ENCODE results near the gene RMI2. TPM values are rescaled to one million over a fixed set of nuclear protein-coding genes. Genes with fewer than 3 reads are reported as not detected.

Gene RMI2
- polyA plus RNA-seq, 1 donor (not counting 4 experiments of a cell fraction or from before 2014, with no cell fraction given), result 6.8 TPM

DNA sequence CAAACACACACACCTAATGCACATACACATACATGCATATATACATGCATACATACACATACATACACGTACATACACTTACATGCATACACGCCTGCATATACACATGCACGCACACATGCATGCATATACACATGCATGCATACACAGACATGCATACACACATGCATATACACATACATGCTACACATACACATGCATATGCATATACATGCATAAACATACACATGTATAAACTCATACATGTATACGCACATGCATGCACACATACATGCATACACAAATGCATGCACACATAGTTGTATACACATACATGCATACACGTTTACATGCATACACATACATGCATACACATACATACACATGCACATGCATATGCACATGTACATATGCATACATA, 23.6 kb upstream of the RMI2 start:
- Histone ChIP-seq H4K20me1 (ENCODE audit: control insufficient read depth, extremely low read depth, insufficient read depth, low read length) (no peaks in the 10 kb centered on the region), H3K4me3 (ENCODE audit: control insufficient read depth in 2 of 3, extremely low read depth in 1 of 3, insufficient read depth in 2 of 3, low read depth in 1 of 3, low read length in 3 of 3) (no peak overlapping the region), H3K36me3 (ENCODE audit: control insufficient read depth in 2 of 2, extremely low read depth in 1 of 2, insufficient read depth in 2 of 2, low read length in 2 of 2) (no peaks in the 10 kb centered on the region), H3K27ac (ENCODE audit: control insufficient read depth, insufficient read depth, low read length) (no peak overlapping the region), H3K9me1 (ENCODE audit: control insufficient read depth, extremely low read depth, insufficient read depth, low read length) (no peaks in the 10 kb centered on the region), H3K79me2 (ENCODE audit: control insufficient read depth, insufficient read depth, low read length) (no peaks in the 10 kb centered on the region), H3K4me2 (ENCODE audit: control insufficient read depth, extremely low read depth, insufficient read depth, low read depth, low read length) (no peak overlapping the region), H3K9me3 (ENCODE audit: control insufficient read depth, low read depth, low read length) (no peaks in the 10 kb centered on the region), H2AFZ (ENCODE audit: control insufficient read depth, low read length) (no peak overlapping the region), H3K4me1 (ENCODE audit: control insufficient read depth, extremely low read depth, insufficient read depth, low read length) (no peaks in the 10 kb centered on the region), H3K27me3 (ENCODE audit: control insufficient read depth, extremely low read depth, insufficient read depth, low read length) (no peaks in the 10 kb centered on the region), H3K9ac (ENCODE audit: control insufficient read depth, extremely low read depth, insufficient read depth, low read length) (no peak overlapping the region)
- FAIRE-seq (no peak), DNase-seq (ENCODE audit: low read depth, low spot score) (no peak)
- no peak for TF ChIP-seq EZH2 (IDR thresholded peaks at IDR 0.05; ENCODE audit: low read length)
- TF ChIP-seq, protein P1, sequence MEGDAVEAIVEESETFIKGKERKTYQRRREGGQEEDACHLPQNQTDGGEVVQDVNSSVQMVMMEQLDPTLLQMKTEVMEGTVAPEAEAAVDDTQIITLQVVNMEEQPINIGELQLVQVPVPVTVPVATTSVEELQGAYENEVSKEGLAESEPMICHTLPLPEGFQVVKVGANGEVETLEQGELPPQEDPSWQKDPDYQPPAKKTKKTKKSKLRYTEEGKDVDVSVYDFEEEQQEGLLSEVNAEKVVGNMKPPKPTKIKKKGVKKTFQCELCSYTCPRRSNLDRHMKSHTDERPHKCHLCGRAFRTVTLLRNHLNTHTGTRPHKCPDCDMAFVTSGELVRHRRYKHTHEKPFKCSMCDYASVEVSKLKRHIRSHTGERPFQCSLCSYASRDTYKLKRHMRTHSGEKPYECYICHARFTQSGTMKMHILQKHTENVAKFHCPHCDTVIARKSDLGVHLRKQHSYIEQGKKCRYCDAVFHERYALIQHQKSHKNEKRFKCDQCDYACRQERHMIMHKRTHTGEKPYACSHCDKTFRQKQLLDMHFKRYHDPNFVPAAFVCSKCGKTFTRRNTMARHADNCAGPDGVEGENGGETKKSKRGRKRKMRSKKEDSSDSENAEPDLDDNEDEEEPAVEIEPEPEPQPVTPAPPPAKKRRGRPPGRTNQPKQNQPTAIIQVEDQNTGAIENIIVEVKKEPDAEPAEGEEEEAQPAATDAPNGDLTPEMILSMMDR (optimal IDR thresholded peaks at IDR 0.05 in 1 of 3, IDR thresholded peaks at IDR 0.05 in 1 of 3, conservative IDR thresholded peaks at IDR 0.05 in 1 of 3; ENCODE audit: extremely low read depth in 1 of 3, insufficient read depth in 2 of 3, low read length in 3 of 3), result no peak
- dilution Hi-C loops (cut with MboI; ENCODE audit: extremely low pct_ligation_motif_present, low sequenced_read_pairs), result no loop called here

DNA sequence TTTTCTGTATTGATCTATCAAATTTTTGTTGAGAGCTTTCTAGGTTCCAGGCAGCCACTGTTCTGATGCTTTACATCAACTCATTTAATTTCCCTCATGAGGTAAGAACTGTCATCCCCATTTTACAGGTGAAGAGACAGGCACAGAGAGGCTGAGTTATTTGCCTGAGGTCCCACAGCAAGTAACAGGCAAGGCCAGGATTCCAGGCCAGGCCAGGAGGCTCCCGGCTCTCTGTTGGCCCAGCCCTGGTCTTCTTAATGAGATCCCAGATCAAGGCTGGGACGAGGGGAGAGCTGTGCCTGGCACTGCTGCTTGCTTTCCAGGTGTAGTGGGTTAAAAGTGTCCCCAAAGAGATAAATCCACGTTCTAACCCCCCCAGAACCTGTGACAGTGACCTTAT, 22.4 kb upstream of the RMI2 start:
- dilution Hi-C loops (cut with MboI; ENCODE audit: extremely low pct_ligation_motif_present, low sequenced_read_pairs), result no loop called here
- no peaks in the 10 kb centered on the region for H3K27me3 ChIP-seq (ENCODE audit: control insufficient read depth, extremely low read depth, insufficient read depth, low read length)
- H4K20me1 ChIP-seq (ENCODE audit: control insufficient read depth, extremely low read depth, insufficient read depth, low read length), result no peaks in the 10 kb centered on the region
- H3K36me3 ChIP-seq (ENCODE audit: control insufficient read depth in 2 of 2, extremely low read depth in 1 of 2, insufficient read depth in 2 of 2, low read length in 2 of 2), result no peaks in the 10 kb centered on the region
- no peak overlapping the region for H3K9ac ChIP-seq (ENCODE audit: control insufficient read depth, extremely low read depth, insufficient read depth, low read length)
- no peaks in the 10 kb centered on the region for H3K79me2 ChIP-seq (ENCODE audit: control insufficient read depth, insufficient read depth, low read length)
- H3K9me3 ChIP-seq (ENCODE audit: control insufficient read depth, low read depth, low read length), result no peaks in the 10 kb centered on the region
- H2AFZ ChIP-seq (ENCODE audit: control insufficient read depth, low read length), result no peak overlapping the region
- H3K4me3 ChIP-seq (ENCODE audit: control insufficient read depth in 2 of 3, extremely low read depth in 1 of 3, insufficient read depth in 2 of 3, low read depth in 1 of 3, low read length in 3 of 3), result no peak overlapping the region
- H3K27ac ChIP-seq (ENCODE audit: control insufficient read depth, insufficient read depth, low read length), result no peak overlapping the region
- no peaks in the 10 kb centered on the region for H3K9me1 ChIP-seq (ENCODE audit: control insufficient read depth, extremely low read depth, insufficient read depth, low read length)
- H3K4me1 ChIP-seq (ENCODE audit: control insufficient read depth, extremely low read depth, insufficient read depth, low read length), result no peaks in the 10 kb centered on the region
- FAIRE-seq (no peak), DNase-seq (ENCODE audit: low read depth, low spot score) (no peak)
- H3K4me2 ChIP-seq (ENCODE audit: control insufficient read depth, extremely low read depth, insufficient read depth, low read depth, low read length), result no peak overlapping the region
- TF ChIP-seq, protein P1 (optimal IDR thresholded peaks at IDR 0.05 in 1 of 3, IDR thresholded peaks at IDR 0.05 in 1 of 3, conservative IDR thresholded peaks at IDR 0.05 in 1 of 3; ENCODE audit: extremely low read depth in 1 of 3, insufficient read depth in 2 of 3, low read length in 3 of 3), result no peak
- TF ChIP-seq EZH2 (IDR thresholded peaks at IDR 0.05; ENCODE audit: low read length), result no peak
